GM21717 (cell line): ENCODE data around the gene DNTTIP2.
"Not testable (repeated sequence)": the region's sequence is repeated elsewhere in the genome, so short reads cannot be mapped to it uniquely, and the experiment has no call there.

Experiments
- ATAC-seq: cut with Tn5 transposase; IDR thresholded peaks from one replicate; pipeline ENCODE4 v1.9.1; 2021; ENCODE audit warnings: mild to moderate bottlenecking, moderate library complexity; ENCODE audit not compliant: unreplicated experiment

Gene DNTTIP2

GRCh38 chr1:93876244-93876643, 2.8 kb downstream of the DNTTIP2 start:
- ATAC-seq: no peak

DNA sequence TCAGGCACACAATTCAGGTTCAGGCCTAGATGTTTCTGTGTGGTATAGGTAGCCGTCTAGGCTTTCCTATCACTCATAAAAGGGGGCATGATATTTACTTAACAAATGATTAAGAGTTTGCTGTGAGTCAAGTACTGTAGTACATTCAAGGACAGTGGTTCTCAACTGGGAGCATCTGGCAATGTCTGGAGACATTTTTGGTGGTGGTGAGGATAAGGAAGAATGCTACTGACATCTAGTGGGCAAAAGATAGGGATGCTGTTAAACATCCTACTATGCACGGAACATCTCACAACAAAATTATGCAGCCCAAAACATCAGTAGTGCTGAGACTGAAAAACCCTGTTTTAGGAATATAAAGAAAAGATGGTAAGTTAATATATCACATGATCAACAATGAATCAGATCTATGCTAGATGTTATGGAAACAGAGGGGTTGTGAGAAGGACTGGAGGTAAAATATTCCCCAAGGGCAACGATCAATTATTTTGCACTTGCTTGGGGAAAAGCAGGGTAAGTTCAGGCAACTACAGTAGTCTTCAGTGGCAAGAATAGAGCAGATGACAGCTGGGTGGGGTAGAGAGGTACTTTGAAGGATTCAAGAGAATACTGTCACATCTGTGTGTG, 4.9 kb downstream of the DNTTIP2 start:
- ATAC-seq: no peak

DNA sequence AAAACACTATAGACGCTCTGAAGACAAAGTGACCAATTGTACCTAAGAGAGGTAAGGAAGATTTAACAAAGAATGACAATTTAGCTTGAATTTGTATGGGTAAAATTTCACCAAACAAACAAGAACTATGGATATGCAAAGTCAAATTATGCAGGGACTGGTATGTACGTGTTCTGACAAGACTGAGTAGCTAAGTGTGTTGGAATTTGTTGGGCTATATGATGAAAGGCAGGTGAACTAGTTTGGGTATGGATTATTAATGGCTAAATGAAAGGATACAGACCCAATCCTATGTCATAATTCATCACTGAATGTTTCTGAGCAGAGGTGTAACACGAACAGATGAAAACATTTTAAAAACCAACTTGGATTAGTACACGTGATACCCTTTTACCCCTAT, 7.6 kb downstream of the DNTTIP2 start:
- ATAC-seq: no peak

- no peak for ATAC-seq
These were observed 9.4 kb downstream of the DNTTIP2 start for GRCh38 chr1:93869653-93870052.

- not testable (repeated sequence) for ATAC-seq
These were observed 10.5 kb downstream of the DNTTIP2 start for GRCh38 chr1:93868492-93868891.

DNA sequence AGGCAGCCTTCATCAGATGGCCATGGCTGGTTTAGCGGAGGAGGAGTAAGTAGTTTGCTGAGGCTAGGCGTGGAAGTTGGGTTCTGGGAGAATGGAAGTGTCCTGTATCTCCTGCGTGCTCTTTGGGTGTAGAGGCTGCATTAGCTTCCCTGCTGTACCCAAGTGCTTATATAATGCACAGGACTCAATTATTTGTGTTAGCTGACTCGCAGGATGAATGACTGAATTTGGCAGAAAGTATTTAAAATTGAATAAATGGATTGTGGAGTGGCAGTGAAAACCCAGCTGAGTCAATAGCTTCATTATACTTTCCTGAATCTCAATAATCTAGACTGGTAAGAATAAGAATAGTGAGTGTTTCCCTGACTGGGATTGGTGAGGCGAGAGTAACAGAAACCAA, 13.8 kb downstream of the DNTTIP2 start:
- no peak for ATAC-seq

DNA sequence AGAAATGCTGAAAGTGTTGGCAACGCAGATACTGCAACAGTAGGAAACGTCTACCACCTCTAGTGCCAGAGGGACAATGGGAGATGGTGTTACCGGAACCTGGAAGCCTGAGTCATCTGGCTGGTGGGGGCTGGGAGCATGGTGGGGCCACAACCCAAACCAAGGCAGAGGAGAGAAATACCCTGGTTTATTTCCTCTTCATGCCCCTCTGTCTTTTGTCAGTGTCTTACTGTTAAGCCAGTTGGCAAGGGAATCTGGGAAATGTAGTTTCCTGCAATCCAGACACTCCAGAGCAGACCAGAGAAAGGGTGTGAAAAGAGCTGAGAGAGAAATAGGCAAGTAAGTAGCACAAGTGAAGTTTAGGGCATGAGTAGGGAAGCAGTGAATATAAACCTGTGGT, 14.8 kb downstream of the DNTTIP2 start:
- no peak for ATAC-seq

DNA sequence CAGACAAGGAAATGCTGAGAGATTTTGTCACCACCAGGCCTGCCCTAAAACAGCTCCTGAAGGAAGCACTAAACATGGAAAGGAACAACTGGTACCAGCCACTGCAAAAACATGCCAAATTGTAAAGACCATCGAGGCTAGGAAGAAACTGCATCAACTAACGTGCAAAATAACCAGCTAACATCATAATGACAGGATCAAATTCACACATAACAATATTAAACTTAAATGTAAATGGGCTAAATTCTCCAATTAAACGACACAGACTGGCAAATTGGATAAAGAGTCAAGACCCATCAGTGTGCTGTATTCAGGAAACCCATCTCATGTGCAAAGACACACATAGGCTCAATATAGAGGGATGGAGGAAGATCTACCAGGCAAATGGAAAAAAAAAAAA, 21.4 kb downstream of the DNTTIP2 start:
- ATAC-seq: not testable (repeated sequence)

- ATAC-seq: not testable (repeated sequence)
These were observed 23.0 kb downstream of the DNTTIP2 start for GRCh38 chr1:93855983-93856382.

DNA sequence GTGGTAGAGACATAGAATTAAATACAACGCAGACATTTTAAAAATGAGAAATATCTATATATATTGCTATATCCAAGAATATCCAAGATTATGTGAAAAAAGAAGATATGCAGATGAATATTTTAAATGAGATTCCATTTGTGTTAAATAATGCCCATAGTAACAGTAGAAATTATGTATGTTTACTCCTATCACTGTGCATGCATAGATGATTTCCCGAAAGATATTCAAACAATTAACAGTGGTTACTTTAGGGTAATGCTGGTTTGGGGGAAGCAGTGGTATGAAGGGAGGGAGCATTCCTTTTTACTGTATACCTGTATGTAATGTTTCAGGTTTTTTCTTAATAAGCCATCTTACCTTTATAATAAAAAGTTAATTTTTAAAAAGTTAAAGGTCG, 25.1 kb downstream of the DNTTIP2 start:
- ATAC-seq: no peak

DNA sequence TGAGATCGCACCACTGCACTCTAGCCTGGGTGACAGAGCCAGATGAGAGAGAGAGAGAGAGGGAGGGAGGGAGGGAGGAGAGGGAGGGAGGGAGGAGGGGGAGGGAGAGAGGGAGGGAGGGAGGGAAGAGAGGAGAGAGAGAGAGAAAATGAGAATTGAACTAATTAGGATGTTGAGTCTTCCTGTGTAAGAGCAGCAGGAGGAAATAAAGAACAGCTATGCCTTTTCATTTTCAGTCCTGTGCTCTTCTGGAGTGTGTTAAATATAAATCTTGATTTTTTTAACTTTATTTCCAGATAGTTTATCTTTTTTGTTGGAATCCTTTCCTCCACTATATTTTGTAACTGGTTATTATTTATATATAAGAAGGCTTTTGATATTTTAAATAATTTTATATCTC, 27.1 kb downstream of the DNTTIP2 start:
- no peak for ATAC-seq

DNA sequence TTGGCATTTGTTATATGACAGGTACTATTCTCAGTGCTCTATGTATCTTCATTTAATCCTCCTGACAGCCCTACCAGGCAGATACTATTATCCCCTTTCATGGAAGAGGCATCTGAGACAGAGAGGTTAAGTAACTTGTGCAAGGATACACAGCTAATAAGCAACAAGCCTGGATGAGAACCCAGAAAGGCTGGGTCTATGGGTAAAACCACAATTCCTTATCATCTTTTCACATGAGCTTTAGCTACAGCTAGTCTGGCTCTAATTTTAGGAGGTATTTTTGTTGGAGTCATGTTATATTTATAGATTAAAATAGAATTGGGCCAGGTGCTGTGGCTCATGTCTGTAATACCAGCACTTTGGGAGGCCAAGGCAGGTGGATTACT, 27.7 kb downstream of the DNTTIP2 start:
- ATAC-seq: no peak

DNA sequence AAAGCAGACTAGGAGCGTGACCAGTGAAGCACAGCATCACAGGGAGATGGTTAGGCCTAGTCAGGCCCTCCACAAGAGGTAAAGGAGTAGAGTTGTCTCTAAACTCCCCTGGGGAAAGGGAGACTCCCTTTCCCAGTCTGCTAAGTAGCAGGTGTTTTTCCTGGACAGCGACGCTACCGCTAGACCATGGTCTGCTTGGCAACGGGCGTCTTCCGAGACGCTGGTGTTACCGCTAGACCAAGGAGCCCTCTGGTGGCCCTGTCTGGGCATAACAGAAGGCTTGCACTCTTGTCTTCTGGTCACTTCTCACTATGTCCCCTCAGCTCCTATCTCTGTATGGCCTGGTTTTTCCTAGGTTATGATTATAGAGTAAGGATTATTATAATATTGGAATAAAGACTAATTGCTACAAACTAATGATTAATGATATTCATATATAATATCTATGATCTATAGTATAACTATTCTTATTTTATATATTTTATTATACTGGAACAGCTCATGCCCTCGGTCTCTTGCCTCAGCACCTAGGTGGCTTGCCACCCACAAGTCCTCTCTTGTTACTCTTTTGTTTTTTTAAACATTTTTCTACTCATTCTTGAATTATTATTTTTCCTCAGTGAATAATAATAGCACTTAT, 28.2 kb downstream of the DNTTIP2 start:
- ATAC-seq: not testable (repeated sequence)

DNA sequence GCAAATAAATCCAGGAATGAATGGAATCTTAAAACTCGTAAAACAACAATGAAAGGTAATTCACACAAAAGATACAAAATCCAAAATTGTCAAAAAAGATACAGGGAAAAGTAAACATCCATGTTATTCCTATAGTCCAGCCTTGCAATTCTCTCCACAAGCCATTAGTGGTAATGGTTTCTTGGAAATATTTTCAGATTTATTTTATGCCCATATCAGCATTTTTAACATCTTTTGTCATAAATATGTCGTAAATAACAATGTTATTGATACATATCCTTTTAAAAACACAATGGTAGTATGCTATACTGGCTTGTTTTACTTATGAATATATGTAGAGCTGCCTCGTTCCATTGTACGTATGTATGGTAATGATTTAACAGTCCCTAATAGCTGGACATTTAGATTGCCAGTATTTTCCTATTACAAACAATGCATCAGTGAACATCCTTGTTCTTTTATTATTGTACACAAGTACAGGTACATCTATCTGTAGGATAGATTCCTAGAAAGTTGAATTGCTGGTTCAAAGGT, 30.6 kb downstream of the DNTTIP2 start:
- no peak for ATAC-seq

- ATAC-seq: peak; percentile 35
These were observed 31.2 kb downstream of the DNTTIP2 start for GRCh38 chr1:93847811-93848288.

- peak; percentile 70 for ATAC-seq
These were observed 31.8 kb downstream of the DNTTIP2 start for GRCh38 chr1:93846992-93847810.

DNA sequence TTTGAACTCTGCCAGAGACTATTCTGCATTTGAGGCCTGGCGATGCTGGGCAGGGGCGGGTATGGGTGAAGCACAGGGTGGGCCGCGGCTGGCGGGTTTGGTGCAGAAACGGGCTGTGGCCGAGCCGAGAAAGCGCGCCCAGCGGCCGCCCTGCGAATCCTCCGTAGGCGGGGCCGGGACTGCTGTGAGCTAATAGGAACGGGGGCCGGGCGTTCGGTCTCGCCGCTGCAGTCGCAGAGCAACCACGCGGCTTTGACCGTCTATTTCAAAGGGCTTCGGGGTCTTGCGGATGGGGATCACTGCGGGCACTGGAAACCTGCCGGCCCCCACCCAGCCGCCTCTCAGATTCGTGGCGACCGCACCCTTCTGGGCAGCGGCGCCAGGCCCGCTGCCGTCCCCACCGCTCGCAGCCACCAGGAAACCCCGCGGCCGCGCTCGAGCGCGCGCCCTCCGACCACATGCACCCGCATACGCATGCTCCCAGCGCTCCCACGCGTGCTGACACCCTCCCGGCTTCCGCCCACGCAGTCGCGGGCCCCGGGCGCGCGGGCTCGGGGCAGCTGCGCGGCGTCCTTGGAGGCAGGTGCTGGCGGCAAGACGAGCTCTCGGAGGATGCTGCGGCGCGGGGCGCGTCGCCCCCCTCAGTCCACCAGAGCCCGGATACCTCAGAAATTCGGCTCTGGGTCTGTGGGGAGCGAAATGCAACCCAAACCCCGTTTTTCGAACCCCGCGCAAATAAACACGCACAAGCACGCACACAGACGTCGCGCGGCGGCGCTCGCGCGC, 32.6 kb downstream of the DNTTIP2 start:
- ATAC-seq: peak; percentile 59

- ATAC-seq: peak; percentile 6
These were observed 33.3 kb downstream of the DNTTIP2 start for GRCh38 chr1:93845538-93846205.

DNA sequence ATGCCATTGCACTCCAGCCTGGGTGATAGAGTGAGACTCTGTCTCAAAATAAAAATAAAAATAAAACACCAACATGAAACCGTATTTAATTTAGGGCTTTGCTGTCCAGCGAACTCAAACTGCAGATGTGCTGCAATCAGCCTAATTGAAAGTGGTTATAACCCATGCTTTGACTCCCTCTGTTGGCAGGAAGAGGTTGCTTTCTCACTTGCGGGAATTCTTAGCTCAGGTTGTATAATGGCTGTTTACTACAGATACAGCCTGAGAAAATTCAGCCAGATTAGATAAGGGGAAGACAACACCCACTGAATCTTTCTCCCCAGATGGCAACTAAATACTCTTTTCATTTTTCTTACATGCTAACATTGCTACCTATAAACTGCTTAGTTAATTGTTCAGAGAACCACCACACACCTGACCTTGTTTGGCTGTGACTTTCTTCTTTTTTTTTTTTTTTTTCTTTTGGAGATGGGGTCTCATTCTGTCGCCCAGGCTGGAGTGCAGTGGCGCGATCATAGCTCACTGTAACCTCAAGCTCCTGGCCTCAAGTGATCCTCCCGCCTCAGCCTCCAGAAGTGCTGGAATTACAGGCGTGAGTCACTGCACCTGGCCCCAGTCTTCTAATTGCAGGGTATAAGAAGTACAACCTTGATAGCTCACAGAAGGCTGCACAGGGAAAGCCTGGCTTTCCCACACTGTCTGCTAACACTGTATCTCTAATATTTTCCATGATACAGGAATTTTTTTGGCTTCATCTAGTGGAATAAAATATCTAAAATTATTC, 34.6 kb downstream of the DNTTIP2 start:
- ATAC-seq: no peak
